PFSK-1 (cell line): ENCODE data around the gene DDX10.

Source experiments
- FOXP2 ChIP-seq: optimal IDR thresholded peaks from 2 replicates; pipeline ENCODE3; 2011; ENCODE audit warnings: borderline replicate concordance, control low read depth, inconsistent platforms; ENCODE audit not compliant: insufficient read depth; ENCODE audit errors: extremely low read length, extremely low read depth
- POLR2AphosphoS5 ChIP-seq: IDR thresholded peaks from 2 replicates; pipeline ENCODE4 v1.6.1; 2012; ENCODE audit warnings: low read depth, mild to moderate bottlenecking, control low read depth, low read length, moderate library complexity
- REST ChIP-seq, 2 experiments: IDR thresholded peaks; 2 replicates each; pipeline versions ENCODE4 v1.6.1 to v1.8.0; 2011 to 2012; ENCODE audit warnings: low read depth in 2 of 2, low read length in 2 of 2, control low read depth in 1 of 2, inconsistent platforms in 1 of 2, mild to moderate bottlenecking in 1 of 2, moderate library complexity in 1 of 2; ENCODE audit not compliant: insufficient read depth in 1 of 2
- SIN3A ChIP-seq: IDR thresholded peaks from 2 replicates; pipeline ENCODE4 v1.6.1; 2012; ENCODE audit warnings: mild to moderate bottlenecking, low read length, moderate library complexity, borderline replicate concordance; ENCODE audit not compliant: insufficient read depth
- TAF1 ChIP-seq: IDR thresholded peaks from 2 replicates; pipeline ENCODE4 v1.6.1; 2012; ENCODE audit warnings: low read length, control low read depth, borderline replicate concordance; ENCODE audit not compliant: insufficient read depth

- no peak for TF ChIP-seq POLR2AphosphoS5
- TF ChIP-seq FOXP2: no peak
- no peak for TF ChIP-seq REST (IDR thresholded peaks at IDR 0.05; ENCODE audit: insufficient read depth in 1 of 2, low read depth in 2 of 2, low read length in 2 of 2)
- TF ChIP-seq TAF1: no peak
- no peak for TF ChIP-seq SIN3A
Measured at GRCh38 chr11:108934696-108935095, 269.8 kb downstream of the DDX10 start.
